GM18517 (cell line): ENCODE measurements around the gene SSTR1.
"Not testable (repeated sequence)": the region's sequence is repeated elsewhere in the genome, so short reads cannot be mapped to it uniquely, and the experiment has no call there.

Source experiments
- ATAC-seq: cut with Tn5 transposase; IDR thresholded peaks from one replicate; pipeline ENCODE4 v1.9.1; 2021; ENCODE audit warnings: mild to moderate bottlenecking, moderate library complexity; ENCODE audit not compliant: unreplicated experiment

Gene SSTR1

GRCh38 chr14:38207736-38208617, at the start of gene SSTR1:
Gene SSTR1, plus strand, starts transcription at chr14:38207904. Its CDS starts 1,486 bp downstream, at chr14:38209390.
- no peak for ATAC-seq

GRCh38 chr14:38158468-38158867, 49.2 kb upstream of the SSTR1 start:
- ATAC-seq = no peak

- no peak for ATAC-seq
Observed at GRCh38 chr14:38168416-38168815, 39.3 kb upstream of the SSTR1 start.

GRCh38 chr14:38171197-38171596, 36.5 kb upstream of the SSTR1 start:
- no peak for ATAC-seq

- no peak for ATAC-seq
Observed at GRCh38 chr14:38174711-38175110, 33.0 kb upstream of the SSTR1 start.

GRCh38 chr14:38175658-38176057, 32.0 kb upstream of the SSTR1 start:
- no peak for ATAC-seq

GRCh38 chr14:38176379-38176778, 31.3 kb upstream of the SSTR1 start:
- ATAC-seq = no peak

GRCh38 chr14:38184132-38184531, 23.6 kb upstream of the SSTR1 start:
- no peak for ATAC-seq

GRCh38 chr14:38185671-38186070, 22.0 kb upstream of the SSTR1 start:
- ATAC-seq = no peak

- no peak for ATAC-seq
Observed at GRCh38 chr14:38186216-38186615, 21.5 kb upstream of the SSTR1 start.

- ATAC-seq = no peak
Observed at GRCh38 chr14:38187528-38187927, 20.2 kb upstream of the SSTR1 start.

- no peak for ATAC-seq
Observed at GRCh38 chr14:38189930-38190726, 17.6 kb upstream of the SSTR1 start.

- not testable (repeated sequence) for ATAC-seq
Observed at GRCh38 chr14:38190846-38191245, 16.9 kb upstream of the SSTR1 start.

- ATAC-seq = not testable (repeated sequence)
Observed at GRCh38 chr14:38191491-38191890, 16.2 kb upstream of the SSTR1 start.

- no peak for ATAC-seq
Observed at GRCh38 chr14:38197001-38197783, 10.5 kb upstream of the SSTR1 start.

GRCh38 chr14:38197784-38198335, 9.8 kb upstream of the SSTR1 start:
- no peak for ATAC-seq

- ATAC-seq = no peak
Observed at GRCh38 chr14:38198425-38198824, 9.3 kb upstream of the SSTR1 start.

- no peak for ATAC-seq
Observed at GRCh38 chr14:38199076-38199475, 8.6 kb upstream of the SSTR1 start.

- no peak for ATAC-seq
Observed at GRCh38 chr14:38199739-38200138, 8.0 kb upstream of the SSTR1 start.

- ATAC-seq = no peak
Observed at GRCh38 chr14:38201137-38201828, 6.4 kb upstream of the SSTR1 start.
